ENCODE results near the gene COX5A.

GRCh38 chr15:74933573-74933972, 4.3 kb downstream of the COX5A start:
- TF ChIP-seq, protein P1, sequence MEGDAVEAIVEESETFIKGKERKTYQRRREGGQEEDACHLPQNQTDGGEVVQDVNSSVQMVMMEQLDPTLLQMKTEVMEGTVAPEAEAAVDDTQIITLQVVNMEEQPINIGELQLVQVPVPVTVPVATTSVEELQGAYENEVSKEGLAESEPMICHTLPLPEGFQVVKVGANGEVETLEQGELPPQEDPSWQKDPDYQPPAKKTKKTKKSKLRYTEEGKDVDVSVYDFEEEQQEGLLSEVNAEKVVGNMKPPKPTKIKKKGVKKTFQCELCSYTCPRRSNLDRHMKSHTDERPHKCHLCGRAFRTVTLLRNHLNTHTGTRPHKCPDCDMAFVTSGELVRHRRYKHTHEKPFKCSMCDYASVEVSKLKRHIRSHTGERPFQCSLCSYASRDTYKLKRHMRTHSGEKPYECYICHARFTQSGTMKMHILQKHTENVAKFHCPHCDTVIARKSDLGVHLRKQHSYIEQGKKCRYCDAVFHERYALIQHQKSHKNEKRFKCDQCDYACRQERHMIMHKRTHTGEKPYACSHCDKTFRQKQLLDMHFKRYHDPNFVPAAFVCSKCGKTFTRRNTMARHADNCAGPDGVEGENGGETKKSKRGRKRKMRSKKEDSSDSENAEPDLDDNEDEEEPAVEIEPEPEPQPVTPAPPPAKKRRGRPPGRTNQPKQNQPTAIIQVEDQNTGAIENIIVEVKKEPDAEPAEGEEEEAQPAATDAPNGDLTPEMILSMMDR (IDR thresholded peaks at IDR 0.05) = no peak
- no peak for TF ChIP-seq POLR2A (IDR thresholded peaks at IDR 0.05)
